Measurements from ENCODE around the gene ANGEL1. TPM values are rescaled to one million over a fixed set of nuclear protein-coding genes. Genes with fewer than 3 reads are reported as not detected.

Gene ANGEL1
- polyA plus RNA-seq, 3 donors = 26.1 to 39.2 (median 26.1) TPM

GRCh38 chr14:76755610-76756370, 56.9 kb downstream of the ANGEL1 start:
- DNase-seq (ENCODE audit: extremely low read depth in 1 of 11, low read depth in 9 of 11, low spot score in 4 of 11) = no peak

- DNase-seq (ENCODE audit: extremely low read depth in 1 of 11, low read depth in 9 of 11, low spot score in 4 of 11) = no peak
Measured at GRCh38 chr14:76754586-76754985, 58.1 kb downstream of the ANGEL1 start.

- no peak for DNase-seq (ENCODE audit: extremely low read depth in 1 of 11, low read depth in 9 of 11, low spot score in 4 of 11)
Measured at GRCh38 chr14:76753541-76754198, 59.0 kb downstream of the ANGEL1 start.

GRCh38 chr14:76752744-76753143, 59.9 kb downstream of the ANGEL1 start:
- DNase-seq (ENCODE audit: extremely low read depth in 1 of 11, low read depth in 9 of 11, low spot score in 4 of 11) = no peak

- DNase-seq (ENCODE audit: extremely low read depth in 1 of 11, low read depth in 9 of 11, low spot score in 4 of 11) = no peak
Measured at GRCh38 chr14:76742966-76743365, 69.7 kb downstream of the ANGEL1 start.

GRCh38 chr14:76742185-76742584, 70.5 kb downstream of the ANGEL1 start:
- no peak for DNase-seq (ENCODE audit: extremely low read depth in 1 of 11, low read depth in 9 of 11, low spot score in 4 of 11)

GRCh38 chr14:76741074-76741473, 71.6 kb downstream of the ANGEL1 start:
- DNase-seq (ENCODE audit: extremely low read depth in 1 of 11, low read depth in 9 of 11, low spot score in 4 of 11) = no peak

Other genes starting within 250 kb of the ANGEL1 start
- 10 to 100 TPM; 34.3 to 44.6 (median 34.5) TPM for gene VASH1, start 51.4 kb downstream of the ANGEL1 start, polyA plus RNA-seq (ENCODE audit: insufficient read length in 3 of 3)
- gene LRRC74A, start 13.5 kb upstream of the ANGEL1 start, polyA plus RNA-seq (ENCODE audit: insufficient read length in 3 of 3) = not detected
- 10 to 100 TPM; 50.3 to 62.4 (median 52.7) TPM for gene IRF2BPL, start 215.8 kb upstream of the ANGEL1 start, polyA plus RNA-seq (ENCODE audit: insufficient read length in 3 of 3)